HG03378 (cell line): ENCODE data around the gene MRPL34.

Source experiments
- ATAC-seq: cut with Tn5 transposase; IDR thresholded peaks from one replicate; pipeline ENCODE4 v1.9.1; 2021; ENCODE audit warnings: mild to moderate bottlenecking, moderate library complexity; ENCODE audit not compliant: unreplicated experiment

Gene MRPL34

DNA sequence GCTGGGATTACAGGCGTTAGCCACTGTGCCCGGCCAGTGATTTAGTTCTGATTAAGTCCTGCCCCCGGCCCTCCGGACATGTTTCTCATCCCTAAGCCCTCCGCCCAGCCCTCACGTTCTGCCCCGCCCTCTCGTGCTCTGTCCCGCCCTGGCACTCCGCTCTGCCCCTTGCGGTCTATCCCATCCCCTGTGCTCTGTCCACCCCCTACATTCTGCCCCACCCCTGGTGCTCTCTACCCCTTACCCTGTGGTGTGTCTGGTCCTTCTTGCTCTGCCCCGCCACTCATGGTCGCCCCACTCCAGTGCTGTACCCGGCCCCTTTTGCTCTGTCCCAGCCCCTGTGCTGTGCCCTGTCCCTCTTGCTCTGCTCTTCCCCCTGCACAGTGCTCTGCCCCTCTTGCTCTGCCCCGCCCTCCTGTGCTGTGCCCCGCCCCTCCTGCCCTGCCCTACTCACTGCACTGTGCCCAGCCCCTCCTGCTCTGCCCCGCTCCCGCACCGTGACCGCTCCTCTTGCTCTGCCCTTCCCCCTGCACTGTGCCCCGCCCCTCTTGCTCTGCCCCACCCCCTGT, 34.7 kb downstream of the MRPL34 start:
- ATAC-seq: no peak

DNA sequence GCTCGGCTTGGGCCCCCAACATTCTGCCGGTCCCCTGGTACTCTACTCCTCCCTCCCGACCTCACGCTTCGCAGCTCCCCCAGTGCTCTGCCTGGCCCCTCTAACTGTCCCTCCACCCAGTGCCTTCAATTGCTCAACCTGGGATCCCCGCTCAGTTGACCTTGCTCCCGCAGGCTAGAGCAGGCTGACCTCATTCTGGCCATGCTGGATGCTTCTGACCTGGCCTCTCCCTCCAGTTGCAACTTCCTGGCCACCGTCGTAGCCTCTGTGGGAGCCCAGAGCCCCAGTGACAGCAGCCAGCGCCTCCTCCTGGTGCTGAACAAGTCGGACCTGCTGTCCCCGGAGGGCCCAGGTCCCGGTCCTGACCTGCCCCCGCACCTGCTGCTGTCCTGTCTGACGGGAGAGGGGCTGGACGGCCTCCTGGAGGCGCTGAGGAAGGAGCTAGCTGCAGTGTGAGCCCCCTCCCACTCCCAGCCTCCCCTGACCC, 35.2 kb downstream of the MRPL34 start:
- no peak for ATAC-seq

DNA sequence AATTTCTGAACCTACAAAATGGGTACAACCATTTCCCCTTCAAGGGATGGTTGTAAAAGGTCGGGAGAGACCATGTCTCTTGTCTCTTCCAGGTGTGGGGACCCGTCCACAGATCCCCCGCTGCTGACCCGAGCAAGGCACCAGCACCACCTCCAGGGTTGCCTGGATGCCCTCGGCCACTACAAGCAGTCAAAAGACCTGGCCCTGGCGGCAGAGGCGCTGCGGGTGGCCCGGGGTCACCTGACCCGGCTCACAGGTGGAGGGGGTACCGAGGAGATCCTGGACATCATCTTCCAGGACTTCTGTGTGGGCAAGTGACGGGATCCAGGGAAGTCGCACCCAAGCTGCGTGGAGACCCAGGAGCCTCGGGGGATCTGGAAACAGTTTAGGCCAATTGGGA, 35.7 kb downstream of the MRPL34 start:
- no peak for ATAC-seq

DNA sequence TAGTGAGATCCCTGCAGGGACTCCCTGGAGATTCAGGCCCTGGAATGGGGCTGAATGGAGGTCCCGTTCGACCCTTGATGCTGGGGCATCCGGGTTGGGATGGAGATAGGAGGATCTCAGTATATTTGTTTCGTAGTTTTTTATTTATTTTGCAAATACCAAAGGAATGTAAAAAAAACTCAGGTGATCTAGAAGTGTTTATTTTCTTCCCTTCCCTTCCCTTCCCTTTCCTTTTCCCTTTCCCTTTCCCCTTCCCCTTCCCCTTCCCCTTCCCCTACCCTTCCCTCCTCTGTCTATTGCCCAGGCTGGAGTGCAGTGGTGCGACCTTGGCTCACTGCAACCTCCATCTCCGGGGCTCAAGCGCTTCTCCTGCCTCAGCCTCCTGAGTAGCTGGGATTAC, 36.2 kb downstream of the MRPL34 start:
- ATAC-seq: no peak

DNA sequence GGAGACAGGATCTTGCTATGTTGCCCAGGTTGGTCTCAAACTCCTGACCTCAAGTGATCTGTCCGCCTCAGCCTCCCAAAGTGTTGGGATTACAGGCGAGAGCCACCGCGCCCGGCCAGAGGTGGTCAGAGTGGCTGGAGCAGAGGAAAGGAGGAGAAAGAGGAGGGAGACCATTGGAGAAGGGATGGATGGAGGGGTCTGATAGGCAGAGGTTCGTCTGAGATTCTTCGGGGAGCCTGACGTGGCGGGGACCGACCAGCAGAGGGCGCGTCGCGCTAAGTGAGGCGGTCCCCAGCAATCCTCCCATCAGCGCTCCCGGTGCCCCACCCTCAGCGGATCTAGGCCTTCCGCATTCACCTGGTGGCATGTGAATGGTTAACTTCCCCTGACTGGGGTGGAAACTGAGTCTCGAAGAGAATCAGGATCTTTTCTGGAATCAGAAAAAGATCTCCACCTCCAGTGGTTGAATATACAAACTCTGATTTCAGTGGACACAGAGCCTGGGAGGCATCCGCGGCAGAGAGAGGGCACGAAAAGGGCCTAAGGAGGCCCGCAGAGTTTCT, 40.5 kb downstream of the MRPL34 start:
- ATAC-seq: no peak

DNA sequence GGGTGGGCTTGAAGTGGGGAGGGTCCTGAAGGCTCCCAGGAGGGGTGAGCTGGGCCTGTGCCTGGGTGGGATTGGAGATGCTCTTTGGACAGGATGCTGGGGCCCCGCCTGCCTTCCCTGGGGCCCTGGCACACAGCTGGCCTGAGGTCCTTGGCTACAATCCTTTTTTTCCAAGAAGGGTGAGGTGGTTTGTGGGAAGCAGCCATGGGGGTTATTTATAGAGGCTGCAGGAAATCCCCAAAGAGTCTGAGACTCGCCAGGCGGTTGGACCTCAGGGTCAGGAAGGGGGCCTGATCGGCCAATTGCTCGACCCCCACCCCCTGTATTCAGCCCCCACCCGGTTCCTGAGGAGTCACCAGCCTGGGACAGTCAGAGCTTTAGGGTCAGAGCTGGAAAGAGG, 41.7 kb downstream of the MRPL34 start:
- no peak for ATAC-seq

DNA sequence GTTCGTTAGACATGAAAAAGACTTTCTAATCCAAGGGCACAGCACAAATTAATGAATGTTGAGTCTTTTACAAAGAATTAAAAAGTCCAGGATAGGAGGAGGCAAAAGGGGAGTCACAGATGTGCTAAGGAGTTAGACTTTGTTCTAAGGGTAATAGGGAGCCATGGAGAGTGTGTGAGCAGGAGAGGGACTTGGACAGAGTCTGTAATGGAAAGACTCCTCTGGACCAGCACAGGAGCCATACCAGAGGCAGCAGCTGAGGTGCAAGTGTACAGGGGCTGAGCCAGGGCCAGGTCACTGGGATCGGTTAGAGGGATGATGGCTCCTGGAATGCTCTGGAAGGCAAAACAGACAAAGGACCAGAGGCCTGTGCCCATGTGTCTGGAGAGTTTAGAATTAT, 42.2 kb downstream of the MRPL34 start:
- no peak for ATAC-seq

DNA sequence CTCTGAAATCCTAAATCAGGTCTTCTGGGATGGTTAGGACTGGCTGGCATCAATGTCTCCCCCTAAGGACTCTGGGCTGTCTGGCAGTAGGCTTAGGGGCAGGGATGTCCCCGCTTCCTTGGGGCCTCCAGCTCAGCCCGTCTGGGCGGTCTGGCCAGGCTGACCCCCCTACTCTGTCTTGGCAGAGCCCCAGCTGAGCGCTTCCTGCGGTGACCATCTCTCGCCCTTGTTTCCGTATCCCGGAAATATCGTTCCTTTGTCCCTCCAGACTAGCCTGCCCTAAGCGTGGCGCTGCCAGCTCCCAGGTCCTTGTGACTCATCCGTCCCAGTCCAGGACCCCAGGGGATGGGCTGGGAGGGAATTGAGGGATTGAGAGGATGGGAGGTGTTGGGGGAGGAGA, 43.0 kb downstream of the MRPL34 start:
- ATAC-seq: no peak

DNA sequence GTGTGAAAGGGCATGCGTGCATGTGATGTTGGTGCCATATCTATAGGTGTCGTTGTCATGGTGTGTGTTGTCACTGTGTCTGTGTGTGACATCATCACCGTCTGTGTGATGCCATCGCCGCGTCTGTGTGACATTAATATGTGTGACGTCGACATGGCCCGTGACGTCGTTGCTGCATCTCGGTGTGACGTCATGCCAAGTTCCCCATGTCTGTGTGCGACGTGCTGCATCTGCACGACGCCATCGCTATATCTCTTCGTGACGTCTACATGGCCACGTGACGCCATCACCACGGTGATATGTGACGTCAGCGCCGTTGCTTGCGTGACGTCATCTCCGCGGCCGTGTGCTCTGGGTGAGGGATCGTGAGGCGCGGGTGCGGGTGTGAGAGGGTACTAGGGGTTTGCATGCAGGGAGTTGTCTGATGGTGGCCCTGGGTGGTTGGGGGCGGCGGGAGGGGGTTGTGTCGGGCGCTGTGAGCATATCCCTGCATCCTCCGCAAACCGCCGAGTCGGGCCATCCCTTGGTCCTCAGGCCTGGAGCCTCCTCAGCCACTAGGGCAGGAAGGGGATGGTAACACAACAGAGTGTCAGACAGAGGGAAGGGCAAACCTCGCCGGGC, 46.3 kb downstream of the MRPL34 start:
- ATAC-seq: no peak

DNA sequence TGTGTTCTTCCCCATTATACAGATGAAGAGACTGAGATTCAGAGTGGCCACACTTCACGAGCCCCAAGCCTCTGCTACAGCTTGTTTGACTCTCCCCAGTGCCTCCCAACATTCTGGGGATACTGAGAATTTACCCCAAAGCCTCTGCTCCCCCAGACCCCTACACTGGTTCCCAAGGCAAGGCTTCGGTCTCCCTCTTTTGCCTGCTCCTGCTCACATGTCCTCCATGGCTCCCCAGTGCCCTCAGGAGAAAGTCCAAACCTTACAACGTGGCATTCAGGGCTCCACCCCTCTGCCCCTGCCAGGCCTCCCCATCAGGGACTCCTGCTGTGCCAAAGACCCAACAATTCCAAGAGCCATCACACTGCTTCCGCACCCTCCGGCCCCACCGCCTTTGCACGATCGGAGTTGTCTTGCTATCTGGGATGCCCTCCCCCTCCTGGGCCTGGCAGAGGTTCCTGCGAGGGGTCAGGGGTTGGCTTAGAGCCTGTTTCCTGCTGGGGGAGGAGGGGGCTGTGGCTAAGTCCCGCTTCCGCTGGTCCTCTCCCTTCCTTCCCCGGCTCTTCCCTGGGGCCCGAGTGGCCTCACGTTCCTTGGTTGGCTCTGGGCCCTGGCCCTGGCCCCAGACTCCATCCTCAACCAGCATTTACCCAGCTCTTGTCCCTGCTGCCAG, 47.1 kb downstream of the MRPL34 start:
- ATAC-seq: no peak

DNA sequence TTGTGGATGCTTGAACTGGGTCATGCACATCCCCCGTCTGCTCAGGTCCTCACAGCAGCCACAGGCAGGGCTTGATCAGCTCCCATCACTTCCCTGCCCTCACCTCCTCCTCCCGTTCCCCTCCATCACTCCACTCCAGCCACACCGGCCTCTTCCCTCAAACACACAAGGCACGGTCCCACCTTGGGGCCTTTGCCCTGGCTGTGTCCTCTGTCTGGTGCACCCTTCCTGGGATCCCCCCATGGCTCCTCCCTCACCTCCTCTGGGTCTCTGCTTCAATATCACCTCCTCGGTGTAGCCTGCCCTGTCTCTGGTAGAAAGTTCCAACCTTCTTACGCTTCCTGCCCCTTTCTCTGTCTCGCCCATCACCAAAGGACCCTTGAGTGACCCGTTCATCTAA, 47.7 kb downstream of the MRPL34 start:
- no peak for ATAC-seq
